Measurements from ENCODE around the gene GLG1.
A peak's percentile ranks its signal among the peaks of the same experiment; 100 is the strongest.
"Not testable (repeated sequence)": the region's sequence is repeated elsewhere in the genome, so short reads cannot be mapped to it uniquely, and the experiment has no call there.

Gene GLG1

GRCh38 chr16:74524117-74524516 is 82.8 kb downstream of the GLG1 start:
- no peak for FAIRE-seq

GRCh38 chr16:74523706-74524105 is 83.2 kb downstream of the GLG1 start:
- FAIRE-seq: not testable (repeated sequence)

GRCh38 chr16:74522160-74522559 is 84.8 kb downstream of the GLG1 start:
- FAIRE-seq: no peak

GRCh38 chr16:74521691-74522090 is 85.2 kb downstream of the GLG1 start:
- no peak for FAIRE-seq

GRCh38 chr16:74518934-74519333 is 88.0 kb downstream of the GLG1 start:
- not testable (repeated sequence) for FAIRE-seq

- FAIRE-seq: no peak
These were observed 95.0 kb downstream of the GLG1 start for GRCh38 chr16:74511961-74512360.

GRCh38 chr16:74505011-74505410 is 101.9 kb downstream of the GLG1 start:
- no peak for FAIRE-seq

- FAIRE-seq: no peak
These were observed 103.5 kb downstream of the GLG1 start for GRCh38 chr16:74503412-74503811.

- no peak for FAIRE-seq
These were observed 105.1 kb downstream of the GLG1 start for GRCh38 chr16:74501484-74502478.

- no peak for FAIRE-seq
These were observed 106.0 kb downstream of the GLG1 start for GRCh38 chr16:74500907-74501306.

- FAIRE-seq: no peak
These were observed 107.8 kb downstream of the GLG1 start for GRCh38 chr16:74499114-74499513.

- no peak for FAIRE-seq
These were observed 109.2 kb downstream of the GLG1 start for GRCh38 chr16:74497761-74498160.

GRCh38 chr16:74496054-74496453 is 110.9 kb downstream of the GLG1 start:
- FAIRE-seq: no peak

- no peak for FAIRE-seq
These were observed 113.9 kb downstream of the GLG1 start for GRCh38 chr16:74492976-74493375.

- no peak for FAIRE-seq
These were observed 119.0 kb downstream of the GLG1 start for GRCh38 chr16:74487634-74488495.

- FAIRE-seq: no peak
These were observed 121.0 kb downstream of the GLG1 start for GRCh38 chr16:74485916-74486315.

GRCh38 chr16:74480150-74481029 is 126.5 kb downstream of the GLG1 start:
- peak; percentile 71 for FAIRE-seq

- peak; percentile 5 for FAIRE-seq
These were observed 129.7 kb downstream of the GLG1 start for GRCh38 chr16:74477226-74477625.

GRCh38 chr16:74474416-74474815 is 132.5 kb downstream of the GLG1 start:
- no peak for FAIRE-seq

GRCh38 chr16:74472540-74472939 is 134.4 kb downstream of the GLG1 start:
- FAIRE-seq: no peak

GRCh38 chr16:74472010-74472409 is 134.9 kb downstream of the GLG1 start:
- no peak for FAIRE-seq

- FAIRE-seq: no peak
These were observed 136.9 kb downstream of the GLG1 start for GRCh38 chr16:74469946-74470478.

Data from colon (tissue), 2 donors.